Dermis microvascular lymphatic vessel endothelial cell (primary cell): ENCODE measurements around the gene LRMDA. TPM values are rescaled to one million over a fixed set of nuclear protein-coding genes. Genes with fewer than 3 reads are reported as not detected.

Experiments used
- DNase-seq, 2 donors: peaks; one replicate each; pipeline versions ENCODE4 v3.0.0 to v3.0.0-alpha.2; 2010; ENCODE audit warnings: low read depth in 2 of 2
- total RNA-seq: library from RNA; depleted of rRNA; stranded (reverse); fragments of >200 nt; gene quantifications from 2 replicates; pipeline ENCODE4 v1.2.1, GENCODE V29; 2014

LRMDA gene
- total RNA-seq = 10.4 and 35.9 TPM in 2 replicates

DNA sequence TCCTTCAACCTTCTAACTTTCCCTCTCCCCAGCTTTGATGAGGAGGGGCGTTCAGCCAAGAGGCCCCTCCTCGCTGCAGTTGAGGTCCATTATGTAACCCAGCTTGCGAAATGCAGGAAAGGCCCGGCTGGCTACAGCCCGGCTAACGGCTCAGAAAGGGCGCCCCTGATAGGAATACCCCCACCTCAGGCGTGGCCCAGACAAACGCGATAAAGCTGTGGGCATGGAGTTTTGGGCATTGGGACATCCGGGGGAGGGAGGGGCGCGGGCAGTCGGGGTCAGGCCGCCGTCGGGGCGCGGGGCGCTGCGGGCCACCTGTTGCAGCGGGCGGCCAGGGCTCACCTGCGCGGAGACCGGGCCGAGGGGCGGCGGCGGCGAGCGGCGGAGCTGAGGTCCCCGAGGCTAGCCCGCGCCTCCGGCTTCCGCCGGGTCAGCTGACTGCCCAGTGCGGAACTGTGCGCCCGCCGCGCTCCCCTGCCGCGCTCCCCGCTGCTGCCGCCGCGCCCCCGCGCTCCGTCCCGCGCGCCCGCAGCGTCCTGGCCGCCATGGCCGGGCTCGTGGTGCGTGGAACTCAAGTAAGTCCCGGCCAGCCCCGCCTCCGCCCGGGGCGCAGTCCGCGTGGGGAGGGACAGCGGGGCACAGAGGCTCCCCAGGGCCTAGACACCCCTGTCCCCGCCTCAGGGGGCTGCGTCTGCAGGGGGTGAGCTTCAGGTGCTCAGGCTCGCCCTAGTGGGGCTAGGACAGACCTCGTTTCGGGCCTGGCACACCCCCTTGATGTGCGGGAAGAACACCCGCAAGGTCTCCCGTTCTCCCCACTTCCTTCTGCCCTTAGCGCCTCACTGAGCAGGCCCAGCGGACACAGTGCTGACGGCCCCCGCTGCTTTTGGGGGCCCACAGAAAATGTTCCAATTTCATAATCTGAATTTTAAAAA, at the start of gene LRMDA:
TSS of gene LRMDA (plus strand) at position 445 of the 932 bp plus-strand sequence.
- peak in 1 of 2 donors; percentile 32 for DNase-seq

DNA sequence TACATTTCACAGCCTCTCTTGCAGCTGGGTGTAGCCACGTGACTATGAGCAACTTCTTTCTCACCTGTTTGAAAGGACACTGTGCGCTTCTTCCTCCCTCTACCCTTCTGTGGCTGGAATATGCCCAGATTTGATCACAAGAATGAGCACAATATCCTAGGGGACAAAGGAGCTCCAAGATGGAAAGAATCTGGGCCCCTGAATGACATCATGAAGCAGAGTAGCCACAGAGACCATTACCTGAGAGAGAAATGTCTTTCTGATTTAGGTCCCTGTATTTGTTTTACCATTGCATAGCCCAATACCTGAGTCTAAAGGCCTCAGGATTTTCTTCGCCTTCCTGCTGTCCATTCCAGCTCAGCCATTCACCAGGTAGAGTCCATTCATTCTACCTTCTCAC, 45.3 kb upstream of the LRMDA start:
- no peak for DNase-seq

DNA sequence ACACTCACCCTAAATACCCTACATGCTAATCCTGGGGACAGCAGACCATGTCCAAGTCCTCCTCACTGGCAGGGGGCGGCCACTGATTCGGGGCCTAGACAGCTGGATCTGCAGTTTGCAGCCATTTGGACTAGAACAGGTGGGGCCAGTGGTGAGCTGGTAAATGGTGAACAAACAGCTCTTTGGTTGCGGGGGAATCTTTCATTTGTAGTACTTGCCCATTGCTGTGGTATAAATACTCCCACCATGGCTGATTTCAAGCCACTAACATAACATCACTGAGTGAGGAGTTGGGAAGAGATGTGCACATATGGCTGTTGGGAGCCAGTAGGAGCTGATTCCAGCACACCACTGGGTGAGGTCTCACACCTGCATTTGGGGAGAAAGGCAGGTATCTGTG, 43.3 kb upstream of the LRMDA start:
- no peak for DNase-seq

DNA sequence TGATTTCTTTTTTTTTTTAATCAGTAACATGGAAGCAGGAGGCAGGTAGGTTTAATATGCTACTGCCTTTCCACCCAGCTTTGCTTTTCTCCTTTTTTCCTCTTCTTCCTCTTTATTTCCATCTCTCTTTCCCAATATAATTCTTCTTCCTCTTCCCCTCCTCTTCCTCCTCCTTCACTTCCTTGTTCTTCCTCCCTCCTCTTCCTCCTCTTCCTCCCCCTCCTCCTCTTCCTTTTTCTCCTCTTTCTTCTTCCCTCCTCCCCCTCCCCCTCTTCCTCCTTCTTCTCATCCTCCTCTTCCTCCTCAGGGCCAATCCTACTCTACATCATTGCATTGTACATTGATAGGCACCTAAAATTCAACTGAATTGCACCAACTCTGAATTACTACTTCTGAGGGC, 41.2 kb upstream of the LRMDA start:
- DNase-seq = no peak

DNA sequence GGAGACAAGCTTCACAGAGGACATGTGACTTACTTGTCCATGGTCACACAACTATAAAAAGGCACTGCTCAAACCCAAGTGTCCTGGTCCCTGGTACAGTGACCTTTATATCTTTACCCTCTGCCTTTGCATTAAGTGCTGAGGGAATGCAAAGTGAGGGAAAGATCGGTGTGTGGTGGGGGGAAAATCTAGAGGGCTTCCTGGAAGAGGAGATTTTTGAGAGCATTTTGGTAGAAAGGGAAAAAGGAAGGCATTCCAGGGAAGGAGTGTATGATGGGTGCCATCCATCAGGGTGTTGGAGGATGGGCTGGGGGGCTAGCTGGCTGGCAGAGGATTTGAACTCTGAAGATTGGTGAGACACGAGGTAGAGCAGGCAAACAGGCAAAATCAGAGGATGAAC, 39.2 kb upstream of the LRMDA start:
- DNase-seq = no peak

DNA sequence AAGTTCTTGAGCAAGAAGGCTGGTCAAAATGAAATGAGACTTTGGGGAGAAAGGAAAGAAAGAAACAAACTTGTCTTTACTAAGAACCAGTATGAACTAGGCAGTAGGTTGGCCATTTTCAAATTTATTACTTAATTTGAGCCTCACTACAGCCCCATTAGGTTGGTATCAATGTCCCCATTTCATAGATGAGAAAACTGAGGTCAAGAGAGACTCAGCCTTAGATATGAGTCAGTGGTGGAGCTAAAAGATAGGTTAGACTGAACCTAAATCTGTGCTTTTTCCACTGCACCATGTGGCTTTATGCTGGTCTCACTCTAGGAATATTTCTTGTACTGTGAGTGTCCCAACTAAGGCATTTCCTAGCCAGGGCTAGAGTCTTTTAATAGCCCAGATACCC, 38.7 kb upstream of the LRMDA start:
- no peak for DNase-seq

DNA sequence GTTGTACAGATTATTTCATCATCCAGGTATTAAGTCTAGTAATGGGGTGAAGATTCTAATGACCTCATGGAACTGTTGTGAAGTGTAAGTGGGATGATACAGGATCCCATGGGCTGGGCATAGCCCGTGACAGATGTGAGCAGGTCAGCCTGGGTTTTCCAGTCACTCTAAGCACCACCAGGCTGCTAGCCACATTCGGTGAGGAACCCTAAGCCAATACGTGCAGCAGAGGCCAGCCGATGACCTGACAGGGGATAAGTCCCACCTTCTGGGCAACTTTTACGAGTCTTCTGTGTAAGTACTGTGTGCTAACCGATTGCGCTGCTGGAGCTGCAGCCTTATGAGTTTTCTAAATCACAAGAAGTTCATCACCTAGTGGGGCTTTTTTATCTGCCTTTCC, 37.2 kb upstream of the LRMDA start:
- no peak for DNase-seq

DNA sequence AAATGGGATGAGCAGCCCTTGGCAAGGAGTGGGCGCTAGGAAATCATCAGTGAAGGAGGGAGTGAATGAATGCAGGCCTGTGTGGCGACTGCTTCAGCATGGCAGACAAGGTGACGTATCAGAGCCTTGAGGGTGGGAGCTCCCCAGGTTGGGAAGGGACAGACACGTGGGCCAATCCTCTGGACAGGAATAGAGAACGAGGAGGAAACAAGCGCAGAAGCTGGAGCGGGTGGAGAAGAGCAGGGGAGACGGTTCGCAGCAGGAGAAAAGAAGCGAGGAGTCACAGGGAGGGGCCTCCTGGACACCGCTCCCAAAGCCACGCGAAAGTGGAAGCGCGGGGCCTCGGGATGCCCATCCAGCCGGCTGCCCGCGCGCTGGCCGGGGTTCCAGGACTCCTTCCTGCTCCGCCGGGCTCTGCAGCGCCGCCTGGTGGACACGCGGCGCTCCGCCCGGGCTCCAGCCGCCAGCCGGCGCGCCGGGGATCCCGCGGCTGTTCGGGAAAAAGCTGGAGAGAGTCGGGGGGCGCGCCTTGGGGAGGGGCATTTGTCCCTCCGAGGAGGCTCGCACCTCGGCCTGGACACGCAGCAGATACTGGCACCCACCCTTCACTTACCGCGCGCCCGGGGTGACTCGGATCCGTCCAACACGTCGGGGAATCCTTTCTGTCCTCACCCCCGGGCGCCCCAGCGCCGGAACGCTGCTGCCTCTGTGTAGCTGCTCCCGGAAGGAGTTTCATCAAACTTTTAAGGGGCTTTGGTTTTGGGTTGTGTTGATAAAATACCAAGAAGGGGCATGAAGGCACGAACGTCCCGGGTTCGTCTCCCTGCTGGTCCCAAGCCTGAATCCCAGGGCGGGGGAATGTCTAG, 36.1 kb upstream of the LRMDA start:
- DNase-seq = peak in 1 of 2 donors; percentile 19

DNA sequence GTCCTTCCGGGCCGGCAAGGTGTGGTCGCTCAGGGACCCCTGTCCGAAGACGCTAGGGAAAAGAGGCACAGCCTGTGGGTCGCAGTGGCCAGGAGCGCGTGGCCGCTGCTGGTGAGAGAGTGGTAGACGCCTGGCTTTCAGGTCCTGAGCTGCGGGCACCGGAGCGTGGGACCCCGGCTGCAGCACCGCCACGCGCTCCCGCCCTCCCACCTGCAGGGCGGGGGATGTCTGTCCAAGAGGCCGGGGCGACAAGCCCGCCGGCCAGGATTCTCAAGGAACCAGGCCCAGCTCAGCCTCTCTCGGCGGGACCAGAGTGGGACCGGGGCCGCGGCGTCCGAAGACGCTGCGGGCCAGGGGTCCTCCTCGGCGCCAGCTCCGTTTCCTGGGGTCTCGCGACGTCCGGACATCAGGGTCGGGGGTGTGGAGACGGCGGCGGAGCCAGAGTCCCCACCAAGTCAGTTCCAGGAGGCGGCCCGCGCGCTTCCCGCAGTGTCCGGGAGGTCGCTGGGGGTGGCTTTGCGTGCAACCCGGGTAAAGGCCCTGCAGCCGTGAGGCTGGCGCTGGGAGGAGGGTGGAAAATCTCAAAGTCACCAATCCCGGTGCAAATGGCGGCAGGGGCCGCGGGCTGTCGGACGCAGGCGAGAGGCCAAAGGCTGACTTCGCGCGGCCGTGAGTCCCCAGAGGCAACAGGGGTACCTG, 35.3 kb upstream of the LRMDA start:
- no peak for DNase-seq

DNA sequence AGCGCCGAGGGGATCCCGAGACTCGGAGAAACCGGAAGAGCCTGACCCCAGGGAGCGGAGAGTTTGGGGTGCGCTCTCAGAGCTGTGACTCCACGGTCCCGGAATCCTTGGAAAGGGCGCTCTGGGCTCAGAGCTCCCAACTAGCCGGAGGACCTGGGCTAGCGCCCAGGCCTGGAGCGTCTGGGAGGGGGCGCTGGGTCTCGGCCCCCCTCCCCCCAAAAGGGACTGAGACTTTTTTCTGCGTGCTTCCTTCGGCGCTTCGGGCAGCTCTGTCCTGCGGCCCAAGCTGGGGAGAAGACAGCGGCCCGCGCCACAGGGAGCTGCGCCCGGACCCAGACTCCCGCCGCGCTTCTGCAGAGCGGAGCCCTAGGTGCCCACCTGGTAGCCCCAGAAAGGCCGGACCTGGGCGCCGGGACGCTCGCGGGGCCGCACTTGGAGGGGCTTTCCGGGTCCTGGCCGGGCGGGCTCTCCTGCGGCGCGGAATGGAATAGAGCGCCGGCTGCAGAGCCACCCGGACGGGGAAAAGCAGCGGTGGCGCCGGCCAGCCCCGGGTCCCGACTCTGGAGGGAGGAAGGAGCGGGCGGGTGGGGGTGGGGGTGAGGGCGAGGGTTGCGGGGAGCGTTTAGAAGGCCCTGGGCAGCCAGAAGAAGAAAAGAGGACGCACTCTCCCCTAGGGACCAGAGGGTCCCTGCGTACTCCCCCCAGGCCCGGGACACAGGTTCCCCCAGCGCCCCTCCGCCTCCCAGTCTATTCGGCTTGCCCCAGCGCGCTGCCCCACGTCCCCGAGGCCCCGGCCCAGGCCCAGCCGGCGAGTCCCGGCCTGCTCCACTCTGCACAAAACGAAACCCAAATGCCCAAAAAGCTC, 34.6 kb upstream of the LRMDA start:
- DNase-seq = no peak

DNA sequence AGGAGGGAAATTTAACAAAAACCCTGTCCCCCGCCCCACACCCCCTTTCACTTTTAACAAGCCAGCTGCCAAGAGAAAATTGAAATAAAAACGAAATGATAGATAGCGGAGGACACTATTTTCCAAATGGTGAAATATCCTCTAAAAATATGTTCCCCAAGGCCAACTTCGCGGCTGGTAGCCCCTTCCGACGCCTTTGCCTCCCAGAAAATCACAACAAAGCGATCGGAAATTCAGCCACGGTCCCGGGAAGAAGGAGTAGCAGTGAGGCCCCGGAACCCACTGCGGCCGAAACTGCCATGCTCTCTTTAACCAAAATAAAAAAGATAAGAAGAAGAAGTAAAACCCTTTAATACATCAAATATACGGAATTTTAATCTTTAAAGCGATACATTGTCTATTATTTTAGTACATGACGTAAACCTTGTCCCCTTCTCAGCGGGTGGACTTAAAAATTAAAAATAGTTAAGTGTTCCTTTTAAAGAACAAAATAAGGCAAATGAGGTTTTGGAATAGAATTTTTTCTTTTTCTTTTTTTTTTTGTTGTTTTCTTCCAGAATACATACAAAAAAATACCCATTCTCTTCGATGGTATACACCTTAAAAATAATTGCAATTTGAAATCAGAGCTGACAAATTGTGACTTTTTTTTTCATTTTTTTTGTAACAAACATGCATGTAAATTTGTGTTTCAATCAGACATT, 33.8 kb upstream of the LRMDA start:
- DNase-seq = no peak

DNA sequence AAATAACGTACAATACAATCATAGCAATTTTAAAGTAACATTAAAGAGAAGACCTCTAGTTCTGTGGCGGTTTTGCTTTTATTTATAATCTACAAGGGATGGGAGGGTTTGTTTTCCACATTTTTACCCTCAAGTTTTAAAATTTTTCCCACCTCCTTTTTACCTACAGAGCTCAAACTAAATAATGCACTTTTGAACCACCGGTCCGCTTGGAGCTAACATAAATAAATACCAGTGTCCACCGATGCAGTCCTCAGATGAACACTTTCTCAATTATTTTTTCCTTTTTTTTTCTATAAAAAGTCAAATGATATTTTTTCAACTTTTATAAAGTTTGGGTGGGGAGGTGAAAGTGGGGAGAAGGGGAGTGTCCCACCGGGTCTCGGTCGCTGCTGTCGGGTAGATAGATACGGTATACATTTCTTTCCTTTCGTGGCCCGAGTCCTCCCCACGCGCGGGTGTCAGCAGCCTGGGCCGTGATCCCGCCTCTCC, 33.2 kb upstream of the LRMDA start:
- DNase-seq = no peak

DNA sequence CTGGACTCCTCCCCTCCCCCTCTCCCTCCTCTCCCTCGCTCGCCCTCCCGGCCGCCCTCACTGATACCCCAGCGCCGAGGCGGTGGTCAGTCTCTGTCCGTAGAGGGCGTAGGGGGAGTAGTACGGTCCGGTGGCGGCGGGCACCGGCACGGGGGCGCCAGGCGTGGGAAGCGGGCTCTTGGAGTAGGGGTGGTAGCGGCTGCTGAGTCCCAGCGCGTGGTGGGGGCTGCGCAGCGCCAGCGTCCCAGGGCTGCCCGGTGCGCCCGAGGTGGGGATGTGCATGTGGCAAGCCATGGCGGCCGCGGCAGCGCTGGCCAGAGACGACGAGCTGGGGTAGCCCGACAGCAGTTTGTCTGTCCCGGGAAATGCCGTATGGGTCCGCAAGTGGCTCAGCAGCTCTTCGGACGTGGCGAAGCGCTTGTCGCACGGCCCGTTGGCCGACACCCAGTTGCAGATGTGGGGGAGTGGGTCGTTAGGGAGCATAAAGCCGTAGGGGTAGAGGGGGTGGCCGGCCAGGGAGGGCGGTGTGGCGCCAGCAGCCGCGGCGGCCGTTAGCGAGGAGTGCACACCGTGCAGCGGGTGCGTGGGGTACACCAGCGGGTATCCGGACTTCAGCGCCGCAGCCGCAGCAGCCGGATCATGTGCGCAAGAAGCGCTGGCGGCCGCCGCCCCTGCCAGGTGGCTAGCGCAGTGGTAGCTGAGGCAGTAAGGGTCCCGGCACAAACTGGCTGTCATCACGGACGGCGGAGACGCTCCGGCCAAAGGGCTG, 32.5 kb upstream of the LRMDA start:
- no peak for DNase-seq

DNA sequence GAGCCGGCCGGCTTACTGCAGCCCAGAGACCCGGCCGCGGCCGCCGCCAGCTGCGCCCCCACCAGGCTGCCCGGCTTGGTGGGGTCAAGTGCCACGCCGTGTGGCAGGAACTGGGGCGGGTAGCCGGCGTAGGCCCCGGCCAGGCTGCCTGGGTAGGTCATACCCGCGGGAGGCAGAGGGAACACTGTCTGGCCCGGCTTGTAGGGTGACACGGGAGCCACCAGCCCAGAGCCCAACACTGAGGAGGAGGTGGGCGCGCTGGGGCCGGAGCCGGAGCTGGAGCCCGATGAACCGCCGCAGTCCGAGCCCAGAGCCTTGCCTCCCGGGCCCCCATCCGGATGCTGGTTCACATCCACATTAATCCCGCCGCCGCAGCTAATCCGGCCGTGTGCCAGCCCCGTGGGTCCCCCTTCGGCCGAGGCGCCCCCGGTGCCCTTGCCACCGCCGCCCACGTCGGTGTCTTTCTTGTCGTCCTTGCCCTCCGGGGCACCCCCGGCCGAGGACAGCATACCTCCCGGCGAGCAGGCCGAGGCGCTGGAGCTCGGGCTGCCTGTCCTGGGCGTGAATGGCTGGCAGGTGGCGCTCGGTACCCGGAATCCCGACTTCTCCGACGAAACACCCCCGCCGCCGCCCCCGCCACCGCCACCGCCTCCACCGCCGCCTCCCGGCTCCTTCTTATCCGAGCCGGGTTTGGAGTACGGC, 31.8 kb upstream of the LRMDA start:
- DNase-seq = peak in 1 of 2 donors; percentile 73

DNA sequence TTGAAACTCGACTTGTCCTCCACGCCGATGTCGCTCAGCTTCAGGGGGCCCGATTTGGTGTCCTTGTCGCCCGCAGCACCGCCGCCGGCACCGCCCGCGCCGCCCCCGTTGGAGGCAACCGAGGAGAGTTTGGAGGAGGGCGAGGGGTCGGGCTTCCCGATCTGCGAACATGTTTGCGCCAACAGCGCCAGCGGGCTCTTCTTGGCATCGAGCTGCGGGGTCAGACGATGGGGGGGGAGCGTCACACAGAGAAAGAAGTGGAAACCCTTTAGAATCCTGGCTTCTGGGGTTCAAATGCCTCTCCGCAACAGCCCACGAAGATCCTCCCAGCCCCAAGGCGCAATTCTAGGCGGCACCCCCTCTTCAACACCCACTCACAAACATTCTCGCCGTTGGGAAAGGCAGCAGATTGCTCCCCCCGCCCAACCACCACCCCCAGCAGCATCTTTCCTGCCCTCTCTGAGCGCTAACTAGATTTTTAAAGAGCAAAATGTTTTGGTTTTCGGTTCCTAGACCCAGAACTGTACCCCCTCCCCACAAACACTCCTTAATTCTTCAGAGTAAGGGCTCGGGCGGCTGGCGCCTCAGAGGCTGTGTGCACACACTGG, 31.2 kb upstream of the LRMDA start:
- DNase-seq = no peak

DNA sequence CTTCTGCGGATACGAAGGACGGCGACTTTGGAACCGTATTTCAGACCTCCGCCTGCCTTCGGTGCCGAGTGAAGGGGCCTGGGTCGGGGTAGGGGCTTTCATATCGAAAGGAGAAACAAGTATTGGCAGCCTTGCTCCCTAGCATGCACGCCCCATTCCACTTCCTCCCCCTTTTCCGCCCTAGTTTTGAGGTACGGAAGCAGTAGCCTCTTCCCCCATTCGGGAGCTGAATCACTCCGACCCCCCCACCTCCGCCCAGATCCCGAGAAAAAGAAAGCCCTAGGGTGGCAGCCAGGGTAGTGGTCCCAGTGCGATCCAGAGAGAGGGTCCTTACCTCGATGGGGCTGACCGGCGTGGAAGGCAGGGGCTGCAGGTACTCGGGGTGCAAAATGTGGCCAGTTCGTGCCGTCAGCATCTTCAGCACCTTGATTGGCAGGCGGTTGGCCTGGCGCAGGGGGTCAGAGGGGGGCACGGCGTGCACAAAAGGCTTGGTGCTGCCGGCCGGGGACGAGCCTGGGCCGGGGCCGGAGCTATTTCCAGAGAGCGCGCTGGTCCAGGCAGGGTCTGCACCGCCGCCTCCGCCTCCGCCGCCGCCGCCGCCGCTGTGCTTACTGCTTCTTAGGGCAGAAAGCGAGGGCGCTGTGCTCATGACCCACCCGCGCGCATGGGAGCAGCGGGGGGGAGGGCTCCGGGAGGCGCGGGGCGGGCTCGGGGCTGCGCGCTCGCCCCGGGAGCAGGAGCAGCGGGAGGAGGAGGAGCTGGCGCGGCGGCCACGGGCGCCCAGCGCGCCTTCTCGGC, 30.5 kb upstream of the LRMDA start:
- DNase-seq = peak in 1 of 2 donors; percentile 56
